RWPE2 (cell line): Measurements from ENCODE around the gene SH3PXD2A.
A peak's percentile ranks its signal among the peaks of the same experiment; 100 is the strongest.
"Not testable (repeated sequence)": the region's sequence is repeated elsewhere in the genome, so short reads cannot be mapped to it uniquely, and the experiment has no call there.

Experiments used
- ATAC-seq: fragments of 200-7000 bp; cut with Tn5 transposase; 3 replicates; pipeline ENCODE4 v1.9.1; 2021; ENCODE audit warnings: low read depth
- DNase-seq: peaks from one replicate; pipeline ENCODE4 v3.0.0-alpha.2; 2020; ENCODE audit warnings: low spot score
- H3K27ac ChIP-seq: fragments of 450-650 bp; 2 replicates; pipeline ENCODE4 v1.5.1; 2017; ENCODE audit warnings: mild to moderate bottlenecking; ENCODE audit not compliant: poor library complexity, severe bottlenecking
- H3K27me3 ChIP-seq: fragments of 250-450 bp; sonication (Bioruptor Pico); 2 replicates; pipeline ENCODE4 v1.5.1; 2021; ENCODE audit warnings: mild to moderate bottlenecking, moderate library complexity; ENCODE audit not compliant: insufficient read depth, poor library complexity, severe bottlenecking
- H3K36me3 ChIP-seq: fragments of 250-450 bp; sonication (Bioruptor Pico); 2 replicates; pipeline ENCODE4 v1.5.1; 2020; ENCODE audit warnings: low read depth, mild to moderate bottlenecking, moderate library complexity
- H3K4me1 ChIP-seq: fragments of 250-450 bp; sonication (Bioruptor Pico); 2 replicates; pipeline ENCODE4 v1.5.1; 2021; ENCODE audit warnings: mild to moderate bottlenecking, moderate library complexity; ENCODE audit not compliant: insufficient read depth, poor library complexity, severe bottlenecking
- H3K4me3 ChIP-seq: fragments of 250-450 bp; sonication (Bioruptor Pico); 2 replicates; pipeline ENCODE4 v1.5.1; 2021; ENCODE audit warnings: mild to moderate bottlenecking, moderate library complexity; ENCODE audit not compliant: severe bottlenecking
- H3K9me3 ChIP-seq: fragments of 250-450 bp; sonication (Bioruptor Pico); 2 replicates; pipeline ENCODE4 v1.5.1; 2021; ENCODE audit warnings: mild to moderate bottlenecking, moderate library complexity; ENCODE audit not compliant: severe bottlenecking
- CTCF ChIP-seq: fragments of 450-650 bp; IDR thresholded peaks from one replicate; pipeline ENCODE4 v1.5.1; 2017; ENCODE audit warnings: mild to moderate bottlenecking, moderate library complexity; ENCODE audit not compliant: poor library complexity, severe bottlenecking

Gene SH3PXD2A

GRCh38 chr10:103780242-103781149 lies 74.9 kb downstream of the SH3PXD2A start:
- H3K4me3 ChIP-seq, result no peak overlapping the region
- H3K4me1 ChIP-seq, result peaks cover 33% of the 10 kb centered on the region
- peaks cover 35% of the 10 kb centered on the region for H3K36me3 ChIP-seq
- DNase-seq (no peak), ATAC-seq (no peak)
- no peak for TF ChIP-seq CTCF
- no peaks in the 10 kb centered on the region for H3K27me3 ChIP-seq
- no peaks in the 10 kb centered on the region for H3K9me3 ChIP-seq
- peak overlapping the region; percentile 78 for H3K27ac ChIP-seq

GRCh38 chr10:103778358-103779139 lies 76.8 kb downstream of the SH3PXD2A start:
- no peak overlapping the region for H3K4me3 ChIP-seq
- no peaks in the 10 kb centered on the region for H3K9me3 ChIP-seq
- peaks cover 37% of the 10 kb centered on the region for H3K36me3 ChIP-seq
- peaks cover 27% of the 10 kb centered on the region for H3K4me1 ChIP-seq
- no peak for TF ChIP-seq CTCF
- ATAC-seq, result no peak
- no peaks in the 10 kb centered on the region for H3K27me3 ChIP-seq
- no peak for DNase-seq
- H3K27ac ChIP-seq, result no peak overlapping the region

DNA sequence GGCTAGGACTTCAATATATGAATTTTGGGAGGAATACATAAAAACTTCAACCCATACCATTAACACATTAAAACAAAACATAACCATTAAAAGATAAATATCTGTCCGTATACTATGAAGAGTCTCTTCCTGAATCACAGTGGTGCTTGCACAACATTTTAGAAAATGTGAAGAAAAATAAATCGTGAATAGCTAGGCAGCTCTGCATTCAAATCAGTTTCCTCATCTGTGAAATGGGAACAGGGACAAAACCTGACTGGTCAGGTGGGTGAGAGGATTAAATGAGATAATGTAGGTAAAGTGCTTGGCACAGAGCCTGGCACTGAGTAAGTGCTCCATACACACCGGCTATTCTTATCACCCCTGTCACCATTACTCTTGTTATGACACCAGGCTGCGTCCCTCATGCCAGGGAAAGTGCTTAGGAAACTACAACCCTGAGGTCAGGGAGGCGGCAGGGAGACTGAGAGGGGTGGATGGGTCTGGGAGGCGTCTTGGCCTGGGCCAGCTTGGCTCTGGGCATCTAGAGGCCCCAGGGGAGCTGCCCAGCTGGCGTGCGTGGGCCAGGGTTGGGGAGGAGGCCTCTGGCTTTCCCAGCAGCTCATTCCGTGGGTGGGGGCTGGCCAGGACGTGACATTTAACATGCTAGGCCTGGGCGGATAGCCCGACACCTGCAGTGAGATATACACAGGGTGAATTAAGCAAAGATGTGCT lies 78.3 kb downstream of the SH3PXD2A start:
- Histone ChIP-seq H3K9me3 (no peaks in the 10 kb centered on the region), H3K4me3 (no peak overlapping the region), H3K27ac (no peak overlapping the region), H3K36me3 (peaks cover 37% of the 10 kb centered on the region), H3K4me1 (peaks cover 32% of the 10 kb centered on the region), H3K27me3 (no peaks in the 10 kb centered on the region)
- ATAC-seq (no peak), DNase-seq (no peak)
- no peak for TF ChIP-seq CTCF

DNA sequence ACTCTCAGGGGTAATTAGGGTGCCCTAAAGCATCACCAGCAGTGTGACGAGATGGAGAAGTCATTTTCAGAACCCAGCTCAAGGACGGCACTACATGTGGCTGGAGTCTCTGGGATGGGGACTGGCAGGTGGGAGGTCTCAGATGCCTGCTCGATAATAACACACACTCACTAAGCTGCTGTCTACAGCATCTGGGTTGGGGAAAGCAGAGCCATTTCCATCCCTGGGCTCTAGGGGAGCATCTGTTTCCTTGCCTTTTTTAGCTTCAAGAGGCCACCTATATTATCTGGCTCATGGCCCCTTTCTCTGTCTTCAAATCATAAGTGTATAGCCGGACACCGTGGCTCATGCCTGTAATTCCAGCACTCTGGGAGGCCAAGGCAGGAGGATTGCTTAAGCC lies 79.6 kb downstream of the SH3PXD2A start:
- Histone ChIP-seq H3K27me3 (no peaks in the 10 kb centered on the region), H3K36me3 (peaks cover 31% of the 10 kb centered on the region), H3K4me1 (peaks cover 25% of the 10 kb centered on the region), H3K27ac (no peak overlapping the region), H3K9me3 (no peaks in the 10 kb centered on the region), H3K4me3 (no peak overlapping the region)
- no peak for TF ChIP-seq CTCF
- ATAC-seq (no peak), DNase-seq (no peak)

- Histone ChIP-seq H3K27ac (peak overlapping the region; percentile 87), H3K4me1 (peaks cover 21% of the 10 kb centered on the region)
- DNase-seq, H3K9me3 ChIP-seq, H3K4me3 ChIP-seq, H3K36me3 ChIP-seq, H3K27me3 ChIP-seq, ATAC-seq: not testable (repeated sequence)
These were observed 82.5 kb downstream of the SH3PXD2A start for GRCh38 chr10:103772846-103773245.
